IMR-90 (cell line): ENCODE results near the gene FCHSD2. TPM values are rescaled to one million over a fixed set of nuclear protein-coding genes. Genes with fewer than 3 reads are reported as not detected.

ENCODE experiments used
- ATAC-seq: fragments of 200-7000 bp; cut with Tn5 transposase; 2 replicates; pipeline ENCODE4 v1.9.1; 2020; ENCODE audit warnings: low read depth, mild to moderate bottlenecking, moderate library complexity
- BruUV-seq: library from RNA; stranded (reverse); fragments of 400-500 nt; replicated peaks from 2 replicates; lab custom pipeline; 2021; lab: Mats Ljungman, UMichigan
- CTCF ChIA-PET: fragments of 300-600 bp; formaldehyde crosslinking; extraction: SDS; loops from one replicate; lab custom pipeline; 2021; ENCODE audit warnings: antibody characterized with exemption; lab: Yijun Ruan, JAX
- POLR2A ChIA-PET: fragments of 300-600 bp; sonication (Branson Sonifier 250); formaldehyde crosslinking; loops from one replicate; lab custom pipeline; 2022; ENCODE audit warnings: antibody characterized with exemption; ENCODE audit not compliant: unreplicated experiment; lab: Charles Lee
- DNase-seq: peaks from one replicate; pipeline ENCODE4 v3.0.0; 2013
- H2AFZ ChIP-seq: replicated peaks from 2 replicates; pipeline ENCODE3; 2013; ENCODE audit warnings: low read length, mild to moderate bottlenecking; ENCODE audit not compliant: poor library complexity
- H2AK5ac ChIP-seq: 2 replicates; pipeline ENCODE4 v1.6.1; 2013; ENCODE audit warnings: low read depth, low read length, inconsistent platforms
- H2AK9ac ChIP-seq: replicated peaks from 2 replicates; pipeline ENCODE3; 2013; ENCODE audit warnings: mild to moderate bottlenecking, low read depth, low read length, moderate library complexity; ENCODE audit not compliant: poor library complexity
- H2BK120ac ChIP-seq: 2 replicates; pipeline ENCODE4 v1.6.1; 2013; ENCODE audit warnings: low read depth, low read length, inconsistent platforms
- H2BK15ac ChIP-seq: 3 replicates; pipeline ENCODE4 v1.6.1; 2013; ENCODE audit warnings: low read depth, low read length, inconsistent platforms
- H2BK20ac ChIP-seq: 2 replicates; pipeline ENCODE4 v1.6.1; 2013; ENCODE audit warnings: low read depth, mild to moderate bottlenecking, inconsistent platforms, low read length, moderate library complexity
- H2BK5ac ChIP-seq: 2 replicates; pipeline ENCODE4 v1.6.1; 2013; ENCODE audit warnings: mild to moderate bottlenecking, low read depth, low read length, inconsistent platforms; ENCODE audit not compliant: poor library complexity, severe bottlenecking
- H3K14ac ChIP-seq: replicated peaks from 2 replicates; pipeline ENCODE4 v1.6.1; 2013; ENCODE audit warnings: low read depth, low read length, inconsistent platforms
- H3K18ac ChIP-seq: 2 replicates; pipeline ENCODE4 v1.6.1; 2013; ENCODE audit warnings: low read depth, low read length, control low read depth
- H3K23ac ChIP-seq: 2 replicates; pipeline ENCODE4 v1.6.1; 2013; ENCODE audit warnings: low read depth, low read length, inconsistent platforms
- H3K27ac ChIP-seq: 2 replicates; pipeline ENCODE4 v1.5.1; 2013; ENCODE audit warnings: mild to moderate bottlenecking, control low read depth, low read length; ENCODE audit not compliant: insufficient read depth
- H3K27me3 ChIP-seq: 2 replicates; pipeline ENCODE4 v1.6.1; 2013; ENCODE audit warnings: low read length; ENCODE audit not compliant: control insufficient read depth, insufficient read depth
- H3K36me3 ChIP-seq: 2 replicates; pipeline ENCODE4 v1.6.1; 2013; ENCODE audit warnings: low read length, mixed read lengths; ENCODE audit not compliant: control insufficient read depth, insufficient read depth
- H3K4ac ChIP-seq: 2 replicates; pipeline ENCODE4 v1.6.1; 2013; ENCODE audit warnings: low read depth, low read length, inconsistent platforms
- H3K4me1 ChIP-seq: 2 replicates; pipeline ENCODE4 v1.6.1; 2013; ENCODE audit warnings: low read length, mixed read lengths; ENCODE audit not compliant: control insufficient read depth, insufficient read depth
- H3K4me2 ChIP-seq: 2 replicates; pipeline ENCODE4 v1.6.1; 2013; ENCODE audit warnings: low read depth, mild to moderate bottlenecking, control low read depth, low read length, moderate library complexity
- H3K4me3 ChIP-seq: 2 replicates; pipeline ENCODE4 v1.5.1; 2013; ENCODE audit warnings: low read depth, mild to moderate bottlenecking, control low read depth, low read length, moderate library complexity; ENCODE audit not compliant: insufficient read depth
- H3K56ac ChIP-seq: 2 replicates; pipeline ENCODE4 v1.6.1; 2013; ENCODE audit warnings: low read length, inconsistent platforms; ENCODE audit not compliant: insufficient read depth; ENCODE audit errors: extremely low read depth
- H3K79me1 ChIP-seq, 2 experiments: 2 replicates each; pipeline ENCODE4 v1.6.1; 2013; ENCODE audit warnings: low read length in 2 of 2, inconsistent platforms in 1 of 2, low read depth in 1 of 2
- H3K9ac ChIP-seq: 2 replicates; pipeline ENCODE4 v1.6.1; 2013; ENCODE audit warnings: low read depth, low read length, control low read depth
- H3K9me1 ChIP-seq: 2 replicates; pipeline ENCODE4 v1.6.1; 2013; ENCODE audit warnings: low read length, inconsistent platforms; ENCODE audit not compliant: insufficient read depth
- H3K9me3 ChIP-seq: 2 replicates; pipeline ENCODE4 v1.6.1; 2013; ENCODE audit warnings: low read length; ENCODE audit not compliant: control insufficient read depth, insufficient read depth
- H4K20me1 ChIP-seq: 2 replicates; pipeline ENCODE4 v1.6.1; 2013; ENCODE audit warnings: low read length, inconsistent platforms; ENCODE audit not compliant: insufficient read depth
- H4K5ac ChIP-seq: 2 replicates; pipeline ENCODE4 v1.6.1; 2013; ENCODE audit warnings: mild to moderate bottlenecking, low read depth, low read length, control low read depth
- H4K8ac ChIP-seq, 2 experiments: 2 replicates each; pipeline ENCODE4 v1.6.1; 2013; ENCODE audit warnings: low read depth in 2 of 2, low read length in 2 of 2, control low read depth in 1 of 2, inconsistent platforms in 1 of 2
- H4K91ac ChIP-seq: 2 replicates; pipeline ENCODE4 v1.6.1; 2013; ENCODE audit warnings: low read depth, low read length, inconsistent platforms; ENCODE audit not compliant: insufficient read depth
- BHLHE40 ChIP-seq: fragments of 150-350 bp; IDR thresholded peaks from 2 replicates; pipeline ENCODE4 v1.6.1; 2016; ENCODE audit warnings: mild to moderate bottlenecking, low read depth, low read length
- CEBPB ChIP-seq: IDR thresholded peaks from 2 replicates; pipeline ENCODE4 v1.6.1; 2012; ENCODE audit warnings: low read depth, low read length, improper control_type of control experiment
- CHD1 ChIP-seq: IDR thresholded peaks from 2 replicates; pipeline ENCODE4 v1.6.1; 2012; ENCODE audit warnings: low read depth, low read length, improper control_type of control experiment
- CTCF ChIP-seq: conservative IDR thresholded peaks from 2 replicates; pipeline ENCODE4 v1.5.1; 2012; ENCODE audit warnings: mild to moderate bottlenecking, low read depth, low read length, improper control_type of control experiment
- ELK1 ChIP-seq: fragments of 150-350 bp; IDR thresholded peaks from 2 replicates; pipeline ENCODE4 v1.6.1; 2016; ENCODE audit warnings: low read depth, mild to moderate bottlenecking, low read length, moderate library complexity, borderline replicate concordance
- FOS ChIP-seq: fragments of 150-350 bp; IDR thresholded peaks from 2 replicates; pipeline ENCODE4 v1.6.1; 2016; ENCODE audit warnings: low read depth, low read length
- MAFK ChIP-seq: IDR thresholded peaks from 2 replicates; pipeline ENCODE4 v1.6.1; 2012; ENCODE audit warnings: low read depth, low read length, improper control_type of control experiment
- MAZ ChIP-seq: IDR thresholded peaks from 2 replicates; pipeline ENCODE4 v1.6.1; 2012; ENCODE audit warnings: low read depth, mild to moderate bottlenecking, low read length, improper control_type of control experiment, moderate library complexity, borderline replicate concordance
- MXI1 ChIP-seq: IDR thresholded peaks from 2 replicates; pipeline ENCODE4 v1.6.1; 2012; ENCODE audit warnings: low read depth, mild to moderate bottlenecking, low read length, moderate library complexity, borderline replicate concordance
- NFE2L2 ChIP-seq: fragments of 150-350 bp; IDR thresholded peaks from 2 replicates; pipeline ENCODE4 v1.6.1; 2016; ENCODE audit warnings: low read depth, mild to moderate bottlenecking, low read length
- POLR2A ChIP-seq: IDR thresholded peaks from 2 replicates; pipeline ENCODE4 v1.6.1; 2012; ENCODE audit warnings: mild to moderate bottlenecking, low read depth, low read length
- RAD21 ChIP-seq: IDR thresholded peaks from 2 replicates; pipeline ENCODE4 v1.6.1; 2012; ENCODE audit warnings: low read length, improper control_type of control experiment
- RCOR1 ChIP-seq: IDR thresholded peaks from 2 replicates; pipeline ENCODE4 v1.6.1; 2012; ENCODE audit warnings: mild to moderate bottlenecking, low read length, improper control_type of control experiment; ENCODE audit not compliant: insufficient replicate concordance
- RFX5 ChIP-seq: IDR thresholded peaks from 2 replicates; pipeline ENCODE4 v1.8.0; 2012; ENCODE audit warnings: low read depth, mild to moderate bottlenecking, low read length, moderate library complexity
- SMC3 ChIP-seq: fragments of 150-350 bp; IDR thresholded peaks from 2 replicates; pipeline ENCODE4 v1.6.1; 2016; ENCODE audit warnings: low read depth, mild to moderate bottlenecking, antibody characterized with exemption, low read length, moderate library complexity
- USF2 ChIP-seq: fragments of 150-350 bp; IDR thresholded peaks from 2 replicates; pipeline ENCODE4 v1.6.1; 2017; ENCODE audit warnings: mild to moderate bottlenecking, antibody characterized with exemption, low read length, low read depth
- WGBS, 2 experiments: methylation state at CpG; one replicate each; pipeline versions ENCODE4 v1.1.5 to v1.1.7; 2013; ENCODE audit warnings: missing lambda C conversion rate in 2 of 2; ENCODE audit not compliant: insufficient read length in 1 of 2; ENCODE audit errors: extremely low coverage in 2 of 2; 5-methylcytosine and 5-hydroxymethylcytosine counted together
- dilution Hi-C: fragments of 300-500 bp; cut with HindIII; formaldehyde crosslinking; loops from one replicate; pipeline ENCODE4 v1.14.3; 2018; ENCODE audit warnings: low sequenced_read_pairs; ENCODE audit not compliant: unreplicated experiment
- in situ Hi-C: fragments of 300-500 bp; cut with MboI; formaldehyde crosslinking; loops from 3 replicates; pipeline ENCODE4 v1.14.3; 2019; ENCODE audit warnings: low sequenced_read_pairs, inconsistent platforms, mixed read lengths
- intact Hi-C: fragments of 100-400 bp; cut with micrococcal nuclease; formaldehyde crosslinking; loops from 2 replicates; pipeline ENCODE4 v1.10.0; 2022
- polyA plus RNA-seq, 3 experiments: library from polyadenylated mRNA; depleted of rRNA; stranded (reverse); fragments of >200 nt; gene quantifications; 2 replicates each; pipeline ENCODE4 v1.2.3, GENCODE V29; 2012; ENCODE audit warnings: low replicate concordance in 1 of 3
- total RNA-seq: library from RNA; depleted of rRNA; stranded (reverse); fragments of >200 nt; gene quantifications from 2 replicates; pipeline ENCODE4 v1.2.3, GENCODE V29; 2012

Gene FCHSD2
- total and polyA plus RNA-seq, 2 of the 4 experiments (the other 2 are of a cell fraction): 5.9 to 18.7 TPM

DNA sequence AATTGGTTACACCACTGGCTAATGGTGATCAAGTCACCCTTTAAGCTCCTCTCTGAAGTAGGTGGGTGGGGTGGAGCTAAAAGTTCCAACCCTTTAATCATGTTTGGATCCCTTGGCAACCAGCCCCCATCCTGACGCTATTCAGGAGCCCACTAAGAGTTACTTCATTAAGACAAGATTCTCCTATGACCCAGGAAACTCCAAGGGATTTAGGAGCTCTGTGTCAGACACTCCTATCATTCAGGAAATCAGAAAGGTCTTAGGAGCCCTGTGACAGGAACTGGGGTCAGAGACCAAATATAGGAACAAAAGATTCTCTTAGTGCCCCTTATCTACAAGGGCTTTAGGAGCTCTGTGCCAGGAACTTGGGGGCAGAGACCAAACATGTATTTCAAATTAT lies 186.7 kb downstream of the FCHSD2 start:
- Histone ChIP-seq H3K9ac (no peak overlapping the region), H2BK5ac (no peak overlapping the region), H3K9me3 (no peaks in the 10 kb centered on the region), H3K36me3 (no peaks in the 10 kb centered on the region), H3K4ac (no peak overlapping the region), H3K14ac (no peak overlapping the region), H3K56ac (no peak overlapping the region), H2AFZ (no peak overlapping the region), H3K4me2 (no peak overlapping the region), H3K79me1 (peaks cover 3 to 18% of the 10 kb centered on the region in 2 experiments; a peak in 3 of 4 replicates), H3K4me3 (no peak overlapping the region), H2AK5ac (no peak overlapping the region), H3K4me1 (no peaks in the 10 kb centered on the region; the same call in 1 of the 2 replicates), H2BK15ac (no peak overlapping the region), H2BK120ac (no peak overlapping the region), H3K27me3 (no peaks in the 10 kb centered on the region), H2BK20ac (no peak overlapping the region), H3K27ac (no peak overlapping the region), H4K20me1 (0 out of 2 replicates have a peak, but pooled peaks cover 2% of the 10 kb centered on the region), H4K5ac (no peak overlapping the region), H3K18ac (no peak overlapping the region), H3K9me1 (peaks cover 8% of the 10 kb centered on the region; the same call in 1 of the 2 replicates), H3K23ac (no peak overlapping the region), H2AK9ac (no peak overlapping the region), H4K8ac (no peak overlapping the region), H4K91ac (no peak overlapping the region)
- no peak for ATAC-seq
- WGBS, 2 experiments: no CpG with 5 or more reads among the region's 1 CpG
- in situ Hi-C loops: no loop called here
- DNase-seq: no peak
- dilution Hi-C loops: no loop called here
- no TSS peak for BruUV-seq
- ChIA-PET POLR2A (no interaction called here), CTCF (no interaction called here)
- TF ChIP-seq SMC3 (no peak), CHD1 (no peak), USF2 (no peak), FOS (no peak), POLR2A (no peak), MXI1 (no peak), CEBPB (no peak), RFX5 (no peak), RAD21 (no peak), CTCF (no peak), MAZ (no peak), RCOR1 (no peak), MAFK (no peak), ELK1 (no peak), BHLHE40 (no peak), NFE2L2 (no peak)
- intact Hi-C loops: no loop called here
